NCI-H187 treated with DMSO at 0.1 percent for 48 hours (cell line): ENCODE data around the gene BRWD1.

Experiments
- DNase-seq: peaks from one replicate; lab custom pipeline; 2025; lab: John Stamatoyannopoulos, UW

BRWD1 gene

DNA sequence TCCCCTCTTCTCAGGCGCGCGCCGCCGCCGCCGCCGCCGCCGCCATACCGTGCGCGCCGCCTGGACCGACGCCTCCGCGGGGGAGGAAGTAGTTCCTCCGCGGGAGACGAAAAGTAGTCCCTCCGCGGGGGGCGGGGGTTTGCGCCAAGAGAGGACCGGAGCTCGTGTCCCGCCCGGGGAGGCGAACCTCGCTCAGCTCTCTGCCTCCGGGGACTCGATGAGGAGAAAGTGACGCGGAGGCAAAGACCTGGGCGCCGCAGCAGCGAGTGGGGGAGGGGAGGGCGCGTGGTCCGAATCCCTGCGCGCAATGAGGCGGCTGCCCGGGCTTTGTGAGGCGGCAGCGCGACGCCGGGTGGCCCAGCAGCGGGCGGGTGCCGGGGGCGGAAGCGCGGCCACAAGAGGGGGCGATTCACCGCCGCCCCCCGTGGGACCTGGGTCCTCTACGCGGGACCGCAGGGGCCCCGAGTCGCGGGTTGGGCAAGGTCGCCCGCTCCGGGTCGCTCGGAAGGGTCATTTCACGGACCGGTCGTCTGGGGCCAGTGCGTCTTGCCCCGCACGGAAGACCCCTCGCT, at the start of gene BRWD1:
Gene BRWD1, minus strand, starts transcription at position 62 of the 572 bp plus-strand sequence. CDS start 141 bp downstream, outside the sequence.
- DNase-seq = no peak

DNA sequence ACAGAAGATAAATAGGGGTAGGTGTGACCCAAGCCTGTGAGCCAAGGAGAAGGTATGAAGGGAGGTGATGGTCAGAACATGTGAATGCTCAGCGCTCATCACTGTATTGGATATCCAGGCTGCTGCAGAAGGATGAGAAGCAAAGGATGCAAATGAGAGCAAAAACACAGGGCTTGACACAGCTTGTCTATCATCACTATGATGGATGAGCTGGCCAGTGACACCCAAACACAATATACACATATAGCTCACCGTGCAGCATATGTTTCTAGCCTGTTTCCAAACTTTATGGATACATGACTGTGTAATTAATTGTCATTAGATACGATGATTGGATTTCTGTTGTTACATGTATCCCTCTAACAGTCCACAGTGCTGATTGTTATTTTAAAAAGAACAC, 49.3 kb upstream of the BRWD1 start:
- no peak for DNase-seq

DNA sequence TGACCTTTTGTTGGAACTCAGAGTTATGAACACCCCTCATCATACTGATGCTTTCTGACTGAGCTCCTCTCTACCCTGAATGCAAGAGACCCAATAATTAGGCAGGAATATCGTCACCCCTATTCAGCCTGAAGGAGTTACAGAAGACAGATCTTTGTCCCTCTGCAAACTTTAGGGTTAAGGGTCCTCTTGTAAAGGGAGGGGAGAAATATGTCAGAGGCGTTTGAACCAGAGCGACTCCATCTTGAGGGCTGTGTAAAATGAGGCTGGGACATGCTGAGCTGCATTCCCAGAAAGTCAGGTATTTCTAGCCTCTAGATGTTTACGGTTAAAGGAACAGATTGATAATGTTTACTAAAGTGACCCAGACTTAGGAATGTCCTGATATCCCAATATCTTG, 46.0 kb upstream of the BRWD1 start:
- DNase-seq = no peak

DNA sequence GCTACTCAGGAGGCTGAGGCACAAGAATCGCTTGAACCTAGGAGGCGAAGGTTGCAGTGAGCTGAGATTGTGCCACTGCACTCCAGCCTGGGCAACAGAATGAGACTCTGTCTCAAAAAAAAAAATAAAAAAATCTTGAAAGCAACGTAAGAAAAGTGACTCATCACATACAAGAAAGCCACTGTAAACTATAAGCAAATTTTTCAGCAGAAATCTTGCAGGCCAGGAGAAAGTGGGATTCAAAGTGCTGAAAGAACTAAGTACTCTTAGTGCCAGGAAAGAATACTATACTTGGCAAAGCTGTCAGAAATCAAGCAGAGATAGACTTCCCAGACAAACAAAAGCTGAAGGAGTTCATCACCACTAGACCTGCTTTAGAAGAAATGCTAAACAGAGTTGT, 39.9 kb upstream of the BRWD1 start:
- no peak for DNase-seq

DNA sequence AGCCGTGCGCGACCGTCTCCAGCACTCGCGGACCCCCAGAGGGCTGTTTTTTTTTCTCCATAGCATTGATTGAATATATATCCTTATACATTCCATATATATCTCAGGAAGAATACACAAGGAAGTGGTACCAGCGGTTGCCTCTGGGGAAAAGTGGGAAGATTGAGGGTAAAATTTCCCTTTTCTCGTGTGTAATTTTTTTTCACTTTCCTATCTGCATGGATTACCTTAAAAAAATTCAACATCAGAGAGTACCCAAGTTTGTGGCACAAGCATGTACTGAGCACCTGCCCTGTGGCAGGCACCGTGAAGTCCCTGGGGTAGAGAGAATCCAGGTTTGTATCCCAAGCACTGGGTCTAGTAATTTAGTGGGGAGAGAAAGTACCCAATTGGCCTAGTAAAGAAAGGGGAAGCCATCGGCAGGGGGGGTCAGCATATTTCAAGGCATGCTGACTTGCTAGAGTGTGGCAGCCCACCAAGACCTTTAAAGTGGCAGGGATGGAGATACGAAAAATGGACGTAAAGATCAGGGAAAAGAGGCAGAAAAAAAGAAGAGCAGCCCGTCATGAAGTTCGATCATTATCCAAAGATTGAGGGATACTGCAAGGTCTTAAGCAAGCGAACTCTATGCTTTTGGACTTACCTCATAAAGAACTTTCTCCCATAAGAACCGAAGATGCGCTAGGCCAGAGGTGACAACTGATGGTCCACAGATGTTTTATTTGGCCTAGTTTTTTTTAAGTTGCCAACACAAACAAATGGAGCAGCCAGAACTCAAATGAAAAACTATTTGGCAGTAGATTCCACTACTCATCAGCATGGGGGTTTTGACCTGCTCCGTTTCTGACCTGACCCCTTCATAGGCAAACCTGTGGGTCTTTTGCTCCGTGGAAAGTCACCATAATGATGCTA, 36.9 kb upstream of the BRWD1 start:
- no peak for DNase-seq

DNA sequence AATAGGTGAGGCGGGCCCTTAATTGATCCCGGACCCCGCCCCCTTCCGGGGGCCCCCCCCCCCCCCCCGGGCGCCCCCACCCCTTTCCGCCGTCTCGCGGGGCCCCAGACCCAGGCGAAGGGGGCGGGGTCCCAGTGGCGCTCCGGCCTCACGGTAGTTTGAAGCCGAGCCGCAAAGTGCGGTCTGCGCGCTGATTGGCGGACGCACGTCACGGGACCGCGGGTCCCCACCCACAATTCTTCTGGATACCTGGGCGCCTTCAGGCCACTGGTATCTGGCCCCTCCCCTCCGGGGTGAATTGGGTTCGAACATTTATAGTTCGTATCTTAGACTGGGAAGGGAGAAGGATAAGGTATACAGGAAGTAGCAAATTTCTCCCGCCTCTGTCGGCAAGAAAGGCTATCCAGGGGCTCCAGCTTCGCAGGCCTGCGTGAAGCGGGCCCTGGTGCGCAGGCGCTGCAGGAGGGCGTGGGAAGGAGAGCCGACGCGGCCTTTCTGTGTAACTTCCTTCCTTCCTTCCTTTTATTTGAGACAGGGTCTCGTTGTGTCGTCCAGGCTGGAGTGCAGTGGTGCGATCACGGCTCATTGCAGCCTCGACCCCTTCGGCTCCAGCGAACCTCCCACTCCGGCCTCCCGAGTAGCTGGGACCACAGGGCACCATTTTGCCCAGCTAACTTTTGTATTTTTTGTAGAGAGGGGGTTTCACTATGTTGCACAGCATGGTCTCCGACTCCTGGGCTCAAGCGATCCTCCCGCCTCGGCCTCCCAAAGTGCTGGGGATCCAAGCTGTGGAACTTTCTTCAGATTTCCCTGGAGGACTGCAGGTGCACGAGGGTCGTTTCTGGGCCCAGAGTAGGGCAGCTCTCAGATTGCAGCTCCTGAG, 36.0 kb upstream of the BRWD1 start:
- peak; percentile 89 for DNase-seq

DNA sequence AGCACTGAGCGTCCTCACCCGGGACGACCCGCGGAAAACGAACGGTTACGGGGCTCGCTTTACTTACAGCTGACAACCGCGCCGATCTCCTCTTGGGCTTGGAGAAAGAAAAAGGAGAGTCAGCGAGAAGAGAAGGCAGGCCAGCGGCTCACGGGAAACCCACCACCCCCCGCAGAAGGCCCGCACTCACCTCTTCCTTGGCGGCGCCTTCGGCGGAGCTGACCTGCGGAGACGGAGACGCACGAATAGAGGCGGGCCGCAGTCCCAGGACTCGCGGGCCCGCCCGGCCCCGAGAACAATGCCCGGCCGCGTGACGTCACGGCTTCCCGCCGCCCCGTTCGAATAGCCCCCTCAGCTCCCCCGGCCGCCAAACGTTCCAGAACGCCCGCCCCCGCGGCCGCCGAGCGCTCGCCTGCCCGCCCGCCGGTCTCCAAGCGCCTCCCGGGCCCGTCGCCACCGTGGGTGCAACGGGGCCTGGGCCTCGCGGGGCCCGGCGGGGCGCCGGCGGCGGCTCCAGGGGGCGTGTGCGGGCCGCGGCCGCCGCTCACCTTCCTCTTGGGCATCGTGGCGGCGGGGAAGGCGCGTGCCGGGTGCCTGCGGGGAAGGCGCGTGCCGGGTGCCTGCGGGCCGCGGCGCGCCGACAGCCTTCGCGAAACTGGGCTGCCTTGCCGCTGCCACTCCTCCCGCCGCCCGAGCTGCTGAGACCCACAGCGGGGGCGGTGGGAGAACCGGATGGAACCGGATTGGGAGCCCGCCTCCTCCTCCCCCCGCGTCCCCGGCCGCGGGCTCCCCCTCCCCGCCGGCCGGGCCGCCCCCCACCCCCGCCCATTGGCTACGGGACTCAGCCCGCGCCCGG, 35.2 kb upstream of the BRWD1 start, which contains the start of gene HMGN1:
Gene HMGN1, minus strand, starts transcription at position 734 of the 856 bp plus-strand sequence. Its CDS starts 171 bp downstream, at position 563.
- peak; percentile 77 for DNase-seq

DNA sequence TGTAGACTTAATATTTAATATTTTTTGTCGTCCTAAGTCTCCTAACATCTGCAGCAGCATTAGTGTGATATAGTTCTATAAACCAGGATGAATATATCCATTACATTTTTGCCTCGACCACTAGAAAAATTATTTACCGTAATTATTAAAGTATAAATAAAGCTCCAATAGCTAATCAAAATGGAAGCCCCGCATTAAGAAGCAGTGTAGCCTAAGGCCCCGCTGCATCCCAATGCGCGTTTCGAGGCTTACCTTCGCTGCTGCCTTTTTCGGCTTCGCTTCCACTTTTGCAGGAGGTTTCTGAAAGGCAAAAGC, 34.6 kb upstream of the BRWD1 start:
- DNase-seq = no peak

DNA sequence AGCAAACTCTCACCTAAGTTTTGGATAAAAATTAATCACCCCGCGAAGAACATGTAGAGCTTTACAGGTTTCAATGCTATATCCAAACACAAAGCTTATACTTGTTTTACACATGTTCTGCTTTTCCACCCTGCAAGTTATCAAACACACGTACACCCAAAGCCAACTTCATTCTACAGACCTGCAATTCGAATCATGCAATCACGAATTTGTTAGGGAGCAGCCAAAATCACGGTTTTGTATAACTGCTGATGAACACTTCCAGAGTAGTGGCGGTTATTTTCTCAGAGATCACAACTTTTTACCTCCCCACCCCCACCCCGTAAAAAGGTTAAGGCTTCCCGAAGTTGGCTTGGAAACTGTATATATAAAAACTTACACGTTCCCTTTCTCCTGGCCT, 34.1 kb upstream of the BRWD1 start:
- DNase-seq = no peak

DNA sequence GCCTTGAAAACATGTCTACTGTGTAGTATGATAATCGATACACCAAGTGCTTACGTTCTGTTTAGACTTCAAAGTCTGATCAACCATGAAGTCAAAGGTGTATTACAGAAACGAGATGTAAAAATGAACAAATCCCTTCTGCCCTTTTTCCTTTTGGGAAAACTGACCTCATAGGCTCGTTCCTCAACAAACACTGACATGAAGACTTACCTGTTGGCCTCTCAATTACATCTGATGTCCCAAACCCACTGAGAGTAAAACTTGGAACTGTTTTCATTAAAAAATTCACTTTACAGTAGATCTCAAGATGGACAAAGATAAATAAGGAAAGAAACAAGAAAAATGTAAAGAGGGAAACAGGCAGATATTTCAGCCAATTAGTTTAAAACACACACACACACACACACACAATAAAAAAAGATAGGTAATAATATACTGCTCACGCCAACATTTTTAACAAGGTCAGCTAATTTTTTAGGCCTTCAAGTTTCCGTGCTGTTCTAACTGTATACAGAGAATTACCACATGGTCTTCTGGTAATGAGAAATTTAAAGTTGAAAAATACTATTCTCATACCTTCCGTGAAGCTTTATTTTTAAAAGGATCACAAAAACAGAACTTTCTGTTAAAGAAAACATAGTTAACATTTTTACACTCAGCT, 33.4 kb upstream of the BRWD1 start:
- no peak for DNase-seq

DNA sequence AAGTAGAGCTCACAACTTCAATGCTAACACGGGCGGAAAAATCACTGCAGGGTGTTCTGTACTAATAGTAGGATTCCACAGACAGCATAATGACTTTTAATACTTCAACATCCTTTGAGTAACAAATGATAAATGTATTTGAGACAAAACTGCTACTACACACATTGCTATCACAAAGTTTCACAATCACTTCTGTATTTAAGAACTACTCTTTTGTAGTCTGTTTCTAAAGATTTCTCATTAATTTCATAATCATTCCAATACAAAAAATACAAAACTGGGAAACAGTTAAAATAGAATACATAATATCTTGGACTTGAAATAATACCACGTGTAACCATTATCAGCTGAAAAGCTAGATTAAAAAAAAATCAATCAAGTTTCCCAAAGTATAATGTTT, 32.8 kb upstream of the BRWD1 start:
- no peak for DNase-seq

DNA sequence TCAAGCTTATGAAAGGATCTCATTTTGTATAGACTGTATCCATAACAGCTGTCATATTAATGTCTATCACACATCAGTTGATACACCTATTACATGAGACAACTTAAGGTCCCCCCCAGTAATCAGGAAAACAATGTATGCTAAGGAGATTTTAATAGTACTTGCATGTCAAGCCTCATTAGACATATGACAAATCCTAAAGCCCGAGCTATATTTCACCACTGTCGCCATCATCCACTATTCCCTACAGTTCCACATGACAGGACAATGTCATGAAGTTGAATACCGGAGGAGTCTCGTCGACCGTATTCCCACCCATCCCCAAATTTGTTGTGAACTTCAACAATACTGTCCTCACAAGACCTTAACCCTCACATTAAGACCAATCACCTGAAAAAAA, 32.0 kb upstream of the BRWD1 start:
- no peak for DNase-seq

DNA sequence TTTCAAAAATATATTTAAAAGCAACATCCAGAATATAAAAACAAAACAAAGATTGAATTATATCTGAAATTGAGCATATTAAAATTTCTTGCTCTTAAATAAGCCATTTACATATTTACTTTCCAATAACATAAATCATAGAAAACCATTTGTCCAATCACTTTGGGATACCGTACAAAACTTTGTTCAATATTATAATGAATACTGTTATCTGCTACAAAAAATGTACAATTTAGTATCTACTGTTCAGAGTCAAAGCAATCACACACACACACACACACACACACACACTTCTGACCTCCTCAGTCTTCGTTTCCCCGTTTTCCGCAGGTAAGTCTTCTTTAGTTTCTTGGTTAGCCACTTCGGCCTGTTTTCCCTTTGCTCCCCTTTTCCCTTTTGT, 31.4 kb upstream of the BRWD1 start:
- DNase-seq = no peak

DNA sequence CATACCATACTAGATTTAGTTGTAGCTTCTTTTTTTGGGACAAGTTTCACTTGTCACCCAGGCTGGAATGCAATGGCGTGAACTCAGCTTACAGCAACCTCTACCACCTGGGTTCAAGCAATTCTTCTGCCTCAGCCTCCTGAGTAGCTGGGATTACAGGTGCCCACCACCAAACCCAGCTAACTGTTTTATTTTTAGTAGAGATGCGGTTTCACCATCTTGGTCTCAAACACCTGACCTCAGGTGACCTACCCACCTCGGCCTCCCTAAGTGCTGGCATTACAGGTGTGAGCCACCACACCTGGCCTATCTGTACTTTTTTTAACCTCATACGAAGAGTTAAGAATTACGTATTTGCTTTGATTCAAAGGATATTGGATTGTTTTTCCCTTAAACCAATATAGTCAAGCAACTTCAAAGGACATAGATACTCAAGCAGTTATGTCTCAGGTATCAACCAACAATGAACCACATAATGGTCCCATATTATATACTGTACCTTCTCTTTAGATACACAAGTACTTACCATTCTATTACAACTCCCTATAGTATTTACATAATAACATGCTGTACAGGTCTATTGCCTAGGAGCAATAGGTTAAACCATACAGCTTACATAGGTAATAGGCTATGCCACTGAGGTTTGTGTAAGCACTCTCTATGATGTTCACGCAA, 28.0 kb upstream of the BRWD1 start:
- no peak for DNase-seq

DNA sequence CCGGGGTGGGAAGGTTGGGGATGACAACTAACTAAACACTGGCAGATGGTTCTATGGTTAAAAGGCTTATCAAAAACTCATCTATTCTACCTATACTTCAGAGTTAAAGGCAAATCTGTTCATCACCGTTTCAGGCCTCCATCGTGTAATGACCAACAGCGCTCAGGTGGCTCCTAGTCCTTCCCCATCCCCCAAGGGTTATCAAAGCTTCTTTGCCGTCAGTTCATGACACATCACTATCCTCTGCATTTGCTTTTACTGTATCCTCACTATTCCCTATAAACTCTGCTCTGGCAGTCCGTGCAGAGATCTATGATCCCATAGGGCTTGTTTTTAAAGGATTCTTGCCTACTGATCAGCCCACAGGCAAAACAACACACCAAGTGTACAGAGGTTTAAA, 27.3 kb upstream of the BRWD1 start:
- DNase-seq = no peak

DNA sequence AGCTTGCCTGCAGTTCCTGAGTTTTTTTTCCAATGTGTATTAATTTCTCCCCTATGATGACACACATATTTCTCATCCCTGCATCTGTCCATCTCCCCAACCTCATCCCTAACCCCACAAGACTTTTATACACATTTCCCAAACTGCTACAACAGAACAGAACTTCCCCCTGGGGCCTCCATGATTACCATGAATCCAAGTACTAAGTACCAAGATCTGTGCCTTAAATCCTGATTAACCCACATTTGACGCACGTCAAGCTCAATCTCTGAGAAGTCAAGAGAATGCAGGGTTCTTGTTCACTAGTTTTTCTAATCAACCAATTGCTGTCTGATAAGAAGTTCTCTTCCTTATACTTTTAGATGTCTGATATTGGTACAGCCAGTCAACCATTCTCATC, 25.8 kb upstream of the BRWD1 start:
- no peak for DNase-seq

DNA sequence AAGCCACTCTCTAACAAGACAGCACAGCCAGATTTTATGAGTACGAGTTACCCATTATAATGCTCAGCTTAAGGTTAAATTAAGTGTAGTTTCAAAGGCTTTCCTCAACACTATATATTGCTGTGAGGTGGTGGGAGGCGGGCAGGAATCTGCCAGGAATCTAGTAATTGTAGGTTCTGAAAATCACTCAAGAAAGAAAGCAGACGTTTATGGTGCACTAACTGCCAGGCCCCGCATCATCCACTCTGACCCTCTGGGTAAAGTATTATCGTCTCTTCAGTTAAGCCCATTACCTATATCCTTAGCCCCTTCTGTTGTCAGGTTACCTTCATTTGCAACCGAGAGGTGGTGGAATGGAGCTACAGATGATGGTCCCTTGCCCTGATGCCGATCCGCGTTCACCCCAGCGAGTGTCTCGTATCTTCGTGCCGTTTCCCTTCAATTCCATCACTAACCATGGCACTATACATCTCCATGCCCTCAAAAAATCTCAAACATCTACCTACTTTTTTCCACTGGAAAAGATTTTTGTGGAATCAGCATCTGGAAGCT, 23.1 kb upstream of the BRWD1 start:
- DNase-seq = no peak

DNA sequence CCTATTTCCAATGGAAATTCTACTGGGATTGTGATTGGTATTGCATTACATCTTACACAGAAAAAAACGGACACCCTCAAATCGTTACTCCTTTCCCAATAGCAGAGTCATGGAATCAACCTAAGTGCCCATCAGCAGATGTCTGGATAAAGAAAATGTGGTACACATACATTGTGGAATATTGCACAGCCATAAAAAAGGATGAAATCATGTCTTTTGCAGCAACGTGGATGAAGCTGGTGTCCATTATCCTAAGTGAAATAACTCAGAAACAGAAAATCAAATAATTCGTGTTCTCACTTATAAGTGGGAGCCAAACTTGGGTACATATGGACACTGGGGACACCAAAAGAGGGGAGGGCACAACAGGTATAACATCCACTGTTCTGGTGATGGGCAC, 21.2 kb upstream of the BRWD1 start:
- no peak for DNase-seq

DNA sequence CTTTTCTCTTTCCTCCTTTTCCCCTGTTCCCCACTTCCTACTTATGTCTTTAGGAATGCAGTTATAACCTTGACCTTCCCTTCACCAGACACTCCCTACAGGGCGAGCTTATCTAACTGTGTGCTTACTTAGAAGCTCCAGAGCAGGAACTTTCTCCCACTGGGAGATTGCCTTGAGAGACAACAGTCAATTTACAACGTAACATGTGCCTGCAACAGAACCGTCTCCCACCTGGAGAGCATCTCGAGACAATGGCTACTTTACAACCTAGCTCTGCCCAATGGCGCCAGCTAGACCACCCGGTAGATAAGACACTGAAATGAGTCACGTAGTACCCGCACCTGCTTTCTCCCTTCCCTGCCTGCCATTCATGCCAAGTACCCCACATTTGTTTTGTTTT, 18.7 kb upstream of the BRWD1 start:
- DNase-seq = no peak

DNA sequence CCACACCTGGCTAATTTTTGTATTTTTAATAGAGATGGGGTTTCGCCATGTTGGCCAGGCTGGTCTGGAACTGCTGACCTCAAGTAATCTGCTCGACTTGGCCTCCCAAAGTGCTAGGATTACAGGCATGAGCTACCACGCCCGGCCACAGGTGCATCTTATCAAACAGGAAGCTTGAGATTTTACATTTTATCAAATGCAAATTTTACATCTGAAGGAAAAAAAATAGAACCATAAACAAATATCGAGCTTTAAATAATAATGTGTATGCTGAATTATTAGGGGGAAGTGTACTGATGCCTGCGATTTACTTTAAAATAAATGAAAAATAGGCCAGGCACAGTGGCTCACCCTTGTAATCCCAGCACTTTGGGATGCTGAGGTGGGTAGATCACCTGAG, 16.6 kb upstream of the BRWD1 start:
- no peak for DNase-seq
